Activated CD4-positive, alpha-beta memory T cell treated with anti-CD3 and anti-CD28 coated beads, Interleukin-2, amount 10 ng/mL, durations not matched to agents 7 days and 5 days (primary cell): ENCODE measurements around the gene STX11. TPM values are rescaled to one million over a fixed set of nuclear protein-coding genes. Genes with fewer than 3 reads are reported as not detected.
"Not testable (repeated sequence)": the region's sequence is repeated elsewhere in the genome, so short reads cannot be mapped to it uniquely, and the experiment has no call there.

Experiments used
- CTCF ChIA-PET: fragments of 350-600 bp; sonication (Branson Sonifier 250); formaldehyde crosslinking; loops from one replicate; lab custom pipeline; 2021; ENCODE audit warnings: antibody characterized with exemption, inconsistent platforms; lab: Charles Lee
- POLR2A ChIA-PET: fragments of 350-600 bp; sonication (Branson Sonifier 250); formaldehyde crosslinking; loops from one replicate; lab custom pipeline; 2021; ENCODE audit warnings: antibody characterized with exemption; lab: Charles Lee
- DNase-seq: peaks from one replicate; pipeline ENCODE4 v3.0.0-alpha.2; 2020
- H3K27ac Mint-ChIP-seq: one replicate; pipeline ENCODE4 v1.8.0; 2021; ENCODE audit warnings: mild to moderate bottlenecking, mixed read lengths
- H3K27me3 Mint-ChIP-seq: one replicate; pipeline ENCODE4 v1.8.0; 2021; ENCODE audit warnings: mixed read lengths
- H3K36me3 Mint-ChIP-seq: one replicate; pipeline ENCODE4 v1.8.0; 2021; ENCODE audit warnings: low read depth, mixed read lengths
- H3K4me1 Mint-ChIP-seq: one replicate; pipeline ENCODE4 v1.8.0; 2021; ENCODE audit warnings: mixed read lengths
- H3K4me3 Mint-ChIP-seq: one replicate; pipeline ENCODE4 v1.8.0; 2021; ENCODE audit warnings: mild to moderate bottlenecking, mixed read lengths
- H3K9me3 Mint-ChIP-seq: one replicate; pipeline ENCODE4 v1.8.0; 2021; ENCODE audit warnings: mixed read lengths
- total RNA-seq, 2 experiments: library from RNA; stranded (reverse); gene quantifications; one replicate each; pipeline ENCODE4 v1.2.3, GENCODE V29; 2021

The STX11 gene
- total RNA-seq, 2 experiments from 2014 or later, result 23.8 to 25.0 TPM

- ChIA-PET CTCF (interaction anchor here (2.0 kb wide), 1 partner anchor 10 kb away, joined by 4 read pairs; no protein-coding TSS in a partner anchor), POLR2A (no interaction called here)
- H3K27me3 Mint-ChIP-seq, result no peaks in the 10 kb centered on the region
- no peak overlapping the region for H3K27ac Mint-ChIP-seq
- DNase-seq, result no peak
- peaks cover 42% of the 10 kb centered on the region for H3K4me1 Mint-ChIP-seq
- H3K4me3 Mint-ChIP-seq, result no peak overlapping the region
- H3K9me3 Mint-ChIP-seq, result no peaks in the 10 kb centered on the region
- H3K36me3 Mint-ChIP-seq, result peaks cover 60% of the 10 kb centered on the region
These were observed 29.5 kb downstream of the STX11 start for GRCh38 chr6:144179828-144180227.

- H3K9me3 Mint-ChIP-seq, DNase-seq, H3K27ac Mint-ChIP-seq, H3K27me3 Mint-ChIP-seq, H3K4me3 Mint-ChIP-seq, CTCF ChIA-PET: not testable (repeated sequence)
- peaks cover 61% of the 10 kb centered on the region for H3K36me3 Mint-ChIP-seq
- POLR2A ChIA-PET, result interaction anchor here (0.9 kb wide), 1 partner anchor 37 kb away, joined by 3 read pairs; no protein-coding TSS in a partner anchor
- H3K4me1 Mint-ChIP-seq, result peaks cover 42% of the 10 kb centered on the region
These were observed 30.0 kb downstream of the STX11 start for GRCh38 chr6:144180354-144180753.

- H3K9me3 Mint-ChIP-seq, result peaks cover 2% of the 10 kb centered on the region
- DNase-seq, result no peak
- H3K4me1 Mint-ChIP-seq, result peaks cover 42% of the 10 kb centered on the region
- H3K36me3 Mint-ChIP-seq, result peaks cover 64% of the 10 kb centered on the region
- H3K27me3 Mint-ChIP-seq, result no peaks in the 10 kb centered on the region
- H3K4me3 Mint-ChIP-seq, result no peak overlapping the region
- POLR2A ChIA-PET, result interaction anchor here (0.9 kb wide), 1 partner anchor 38 kb away, joined by 3 read pairs; no protein-coding TSS in a partner anchor
- CTCF ChIA-PET, result interaction anchor here (0.9 to 1.2 kb wide), 2 partner anchors 9 to 37 kb away, joined by 3 read pairs; no protein-coding TSS in a partner anchor
- no peak overlapping the region for H3K27ac Mint-ChIP-seq
These were observed 31.3 kb downstream of the STX11 start for GRCh38 chr6:144181639-144182038.

GRCh38 chr6:144184186-144184585, 33.9 kb downstream of the STX11 start:
- H3K9me3 Mint-ChIP-seq, CTCF ChIA-PET, H3K4me3 Mint-ChIP-seq, DNase-seq, H3K27ac Mint-ChIP-seq, H3K27me3 Mint-ChIP-seq, POLR2A ChIA-PET: not testable (repeated sequence)
- peaks cover 23% of the 10 kb centered on the region for H3K4me1 Mint-ChIP-seq
- peaks cover 65% of the 10 kb centered on the region for H3K36me3 Mint-ChIP-seq

- CTCF ChIA-PET, result no interaction called here
- POLR2A ChIA-PET, result no interaction called here
- no peak overlapping the region for H3K27ac Mint-ChIP-seq
These were observed 35.0 kb downstream of the STX11 start for GRCh38 chr6:144185133-144185836.

GRCh38 chr6:144186817-144187625, 36.7 kb downstream of the STX11 start:
- H3K27ac Mint-ChIP-seq, result no peak overlapping the region
- peaks cover 12% of the 10 kb centered on the region for H3K4me1 Mint-ChIP-seq
- no peaks in the 10 kb centered on the region for H3K27me3 Mint-ChIP-seq
- ChIA-PET CTCF (interaction anchor here (0.7 kb wide), 1 partner anchor 9 kb away, joined by 3 read pairs; no protein-coding TSS in a partner anchor), POLR2A (no interaction called here)
- DNase-seq, result no peak
- no peak overlapping the region for H3K4me3 Mint-ChIP-seq
- H3K9me3 Mint-ChIP-seq, result peaks cover 2% of the 10 kb centered on the region
- peaks cover 67% of the 10 kb centered on the region for H3K36me3 Mint-ChIP-seq

More at GRCh38 chr6:144185133-144185836, 35.0 kb downstream of the STX11 start:
- Mint-ChIP-seq H3K4me3 (no peak overlapping the region), H3K27me3 (no peaks in the 10 kb centered on the region), H3K4me1 (peaks cover 15% of the 10 kb centered on the region), H3K9me3 (peaks cover 2% of the 10 kb centered on the region), H3K36me3 (peaks cover 67% of the 10 kb centered on the region)
- DNase-seq, result no peak

- Mint-ChIP-seq H3K27me3 (no peaks in the 10 kb centered on the region), H3K4me3 (no peak overlapping the region), H3K9me3 (peaks cover 7% of the 10 kb centered on the region), H3K36me3 (peaks cover 55% of the 10 kb centered on the region), H3K4me1 (no peaks in the 10 kb centered on the region), H3K27ac (no peak overlapping the region)
- CTCF ChIA-PET, result interaction anchor here (1.3 kb wide), 1 partner anchor 11 kb away, joined by 4 read pairs; no protein-coding TSS in a partner anchor
- POLR2A ChIA-PET, result no interaction called here
- no peak for DNase-seq
These were observed 39.0 kb downstream of the STX11 start for GRCh38 chr6:144189351-144189750.

GRCh38 chr6:144190080-144190479, 39.8 kb downstream of the STX11 start:
- no peaks in the 10 kb centered on the region for H3K27me3 Mint-ChIP-seq
- no peak overlapping the region for H3K4me3 Mint-ChIP-seq
- ChIA-PET CTCF (interaction anchor here (1.3 kb wide), 1 partner anchor 11 kb away, joined by 4 read pairs; no protein-coding TSS in a partner anchor), POLR2A (no interaction called here)
- peaks cover 51% of the 10 kb centered on the region for H3K36me3 Mint-ChIP-seq
- H3K27ac Mint-ChIP-seq, result no peak overlapping the region
- DNase-seq, result no peak
- no peaks in the 10 kb centered on the region for H3K4me1 Mint-ChIP-seq
- H3K9me3 Mint-ChIP-seq, result peaks cover 7% of the 10 kb centered on the region

- CTCF ChIA-PET, result no interaction called here
- no peaks in the 10 kb centered on the region for H3K27me3 Mint-ChIP-seq
- POLR2A ChIA-PET, result no interaction called here
- no peak overlapping the region for H3K4me3 Mint-ChIP-seq
- no peaks in the 10 kb centered on the region for H3K4me1 Mint-ChIP-seq
- no peak for DNase-seq
- peaks cover 47% of the 10 kb centered on the region for H3K36me3 Mint-ChIP-seq
- H3K27ac Mint-ChIP-seq, result no peak overlapping the region
- H3K9me3 Mint-ChIP-seq, result peaks cover 6% of the 10 kb centered on the region
These were observed 40.3 kb downstream of the STX11 start for GRCh38 chr6:144190593-144190992.

- Mint-ChIP-seq H3K27me3 (no peaks in the 10 kb centered on the region), H3K9me3 (peaks cover 8% of the 10 kb centered on the region), H3K4me3 (no peak overlapping the region), H3K4me1 (peaks cover 2% of the 10 kb centered on the region), H3K27ac (no peak overlapping the region), H3K36me3 (peaks cover 24% of the 10 kb centered on the region)
- ChIA-PET CTCF (no interaction called here), POLR2A (no interaction called here)
- no peak for DNase-seq
These were observed 42.9 kb downstream of the STX11 start for GRCh38 chr6:144193181-144193580.

GRCh38 chr6:144194293-144194810, 44.0 kb downstream of the STX11 start:
- Mint-ChIP-seq H3K4me1 (peaks cover 10% of the 10 kb centered on the region), H3K27ac (no peak overlapping the region), H3K9me3 (peaks cover 16% of the 10 kb centered on the region), H3K4me3 (no peak overlapping the region), H3K36me3 (peaks cover 20% of the 10 kb centered on the region), H3K27me3 (no peaks in the 10 kb centered on the region)
- no peak for DNase-seq
- POLR2A ChIA-PET, result interaction anchor here (0.7 kb wide), 1 partner anchor 16 kb away, joined by 3 read pairs; no protein-coding TSS in a partner anchor
- CTCF ChIA-PET, result no interaction called here

- Mint-ChIP-seq H3K9me3 (peaks cover 25% of the 10 kb centered on the region), H3K36me3 (peaks cover 18% of the 10 kb centered on the region), H3K4me1 (peaks cover 10% of the 10 kb centered on the region), H3K27me3 (peaks cover 4% of the 10 kb centered on the region), H3K4me3 (no peak overlapping the region), H3K27ac (no peak overlapping the region)
- no peak for DNase-seq
- CTCF ChIA-PET, result interaction anchor here (0.7 kb wide), 1 partner anchor 17 kb away, joined by 3 read pairs; no protein-coding TSS in a partner anchor
- POLR2A ChIA-PET, result no interaction called here
These were observed 45.5 kb downstream of the STX11 start for GRCh38 chr6:144195671-144196270.
